SIG-M5 treated with dmso at 0.1 percent for 504 hours (cell line): ENCODE measurements around the gene UBXN10.

Source experiments
- DNase-seq: peaks from one replicate; lab custom pipeline; 2025; ENCODE audit not compliant: unreplicated experiment; lab: John Stamatoyannopoulos, UW

UBXN10 gene

GRCh38 chr1:20233394-20233793 lies 47.5 kb downstream of the UBXN10 start:
- peak; percentile 56 for DNase-seq

- DNase-seq = no peak
Measured at GRCh38 chr1:20233866-20234265, 48.0 kb downstream of the UBXN10 start.

- no peak for DNase-seq
Measured at GRCh38 chr1:20234788-20235535, 49.1 kb downstream of the UBXN10 start.

- DNase-seq = no peak
Measured at GRCh38 chr1:20237646-20238045, 51.8 kb downstream of the UBXN10 start.

GRCh38 chr1:20240012-20240411 lies 54.1 kb downstream of the UBXN10 start:
- DNase-seq = no peak

GRCh38 chr1:20242890-20243479 lies 57.1 kb downstream of the UBXN10 start:
- DNase-seq = no peak
